Raji (cell line): ENCODE data around the gene ZBTB43.

Experiments used
- POLR2A ChIP-seq: IDR thresholded peaks from 2 replicates; pipeline ENCODE4 v1.6.1; 2011; ENCODE audit warnings: low read depth, low read length, control low read depth; ENCODE audit not compliant: insufficient read depth

Gene ZBTB43

GRCh38 chr9:126883636-126884035 lies 78.8 kb downstream of the ZBTB43 start:
- TF ChIP-seq POLR2A, result no peak

DNA sequence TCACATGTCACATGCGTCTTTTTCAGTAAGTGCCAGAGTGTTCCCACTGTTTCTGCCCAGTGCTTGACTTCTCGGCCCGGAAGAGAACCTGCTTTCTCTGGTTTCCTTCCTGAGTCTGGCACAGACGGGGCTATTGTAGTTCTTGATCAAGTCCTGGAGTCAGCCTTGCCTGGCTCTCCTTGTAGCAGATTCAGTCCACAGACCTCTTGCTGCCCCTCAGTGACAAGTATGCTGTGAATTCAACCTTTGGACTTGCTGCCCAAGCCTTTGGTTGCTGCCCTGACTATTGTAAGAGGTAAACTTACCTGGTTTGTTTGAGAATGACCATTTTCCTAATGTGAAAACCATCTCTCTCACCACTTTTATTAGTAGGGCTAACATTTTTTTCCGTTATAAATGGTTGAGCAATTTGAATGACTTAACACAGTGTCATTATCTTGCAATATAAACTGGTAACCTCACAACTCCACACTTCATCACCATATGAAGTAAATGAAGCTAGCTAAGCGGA lies 80.3 kb downstream of the ZBTB43 start:
- no peak for TF ChIP-seq POLR2A

DNA sequence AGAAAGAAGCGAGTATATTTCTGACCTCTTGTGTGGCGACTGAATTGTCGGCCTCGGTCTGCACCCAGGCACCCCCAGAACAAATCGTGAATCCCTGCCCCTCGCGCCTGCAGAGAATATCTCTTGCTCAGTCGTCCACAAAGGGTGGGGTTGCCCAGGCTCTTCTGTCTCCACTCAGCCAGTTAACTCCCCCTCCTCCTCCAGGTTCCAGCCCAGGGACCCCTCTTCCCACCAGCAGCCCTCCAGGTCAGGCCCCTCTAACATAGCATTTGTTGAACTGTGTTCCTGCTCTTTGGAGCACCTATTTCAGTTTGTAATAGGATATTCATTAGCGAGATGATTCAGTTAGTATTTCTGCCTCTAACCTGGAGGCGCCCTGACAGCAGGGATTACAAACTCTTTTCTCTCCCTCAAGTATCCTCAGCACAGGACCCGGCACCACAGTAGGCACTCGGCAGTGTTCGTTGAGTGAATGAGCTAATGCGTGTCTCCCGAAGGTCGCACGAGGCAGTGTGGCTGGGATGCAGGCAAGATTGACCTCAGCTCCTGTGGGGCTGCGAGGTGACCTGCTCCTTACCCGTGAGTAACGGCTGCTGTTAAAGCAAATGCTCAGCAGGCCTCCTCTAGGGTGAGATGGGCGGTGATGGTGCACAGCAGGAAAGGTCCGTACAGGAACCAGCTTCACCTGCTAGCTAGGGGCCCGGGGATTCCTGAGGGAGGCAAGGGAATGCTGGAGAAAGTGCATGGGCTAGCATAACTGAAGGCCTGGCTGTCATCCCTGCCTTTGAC lies 81.4 kb downstream of the ZBTB43 start:
- no peak for TF ChIP-seq POLR2A

GRCh38 chr9:126886897-126887296 lies 82.1 kb downstream of the ZBTB43 start:
- no peak for TF ChIP-seq POLR2A
